Spinal cord (tissue), 10 donors: Measurements from ENCODE around the gene MACC1. TPM values are rescaled to one million over a fixed set of nuclear protein-coding genes. Genes with fewer than 3 reads are reported as not detected.
"Not testable (repeated sequence)": the region's sequence is repeated elsewhere in the genome, so short reads cannot be mapped to it uniquely, and the experiment has no call there.

Experiments used
- DNase-seq, 6 donors: peaks; one replicate each; pipeline versions ENCODE4 v3.0.0 to v3.0.0-alpha.2; 2013 to 2015; ENCODE audit warnings: low spot score in 6 of 6, low read depth in 4 of 6
- H3K27ac ChIP-seq: one replicate; pipeline ENCODE4 v1.5.1; 2013; ENCODE audit warnings: low read depth, low read length, control low read depth
- H3K27me3 ChIP-seq: one replicate; pipeline ENCODE4 v1.6.1; 2013; ENCODE audit warnings: low read length; ENCODE audit not compliant: control insufficient read depth, insufficient read depth
- H3K36me3 ChIP-seq: one replicate; pipeline ENCODE4 v1.6.1; 2013; ENCODE audit warnings: low read length; ENCODE audit not compliant: control insufficient read depth, insufficient read depth
- H3K4me1 ChIP-seq: one replicate; pipeline ENCODE4 v1.6.1; 2013; ENCODE audit warnings: low read length; ENCODE audit not compliant: control insufficient read depth, insufficient read depth
- H3K4me3 ChIP-seq: one replicate; pipeline ENCODE4 v1.5.1; 2013; ENCODE audit warnings: low read depth, low read length, control low read depth
- H3K9me3 ChIP-seq: one replicate; pipeline ENCODE4 v1.6.1; 2013; ENCODE audit warnings: low read length; ENCODE audit not compliant: control insufficient read depth, insufficient read depth
- WGBS: methylation state at CpG from one replicate; pipeline ENCODE4 v1.1.5; 2013; ENCODE audit warnings: missing lambda C conversion rate; ENCODE audit not compliant: insufficient coverage; 5-methylcytosine and 5-hydroxymethylcytosine counted together
- polyA plus RNA-seq, 2 donors: library from polyadenylated mRNA; unstranded; fragments of 120-200 nt; gene quantifications; one replicate each; pipeline ENCODE4 v1.2.1, GENCODE V29; 2013; ENCODE audit not compliant: insufficient read length in 2 of 2
- total RNA-seq, 2 donors: library from RNA; depleted of rRNA in 1 of 2; stranded (reverse); fragments of 120-200 nt in 1 of 2; fragments of >200 nt in 1 of 2; gene quantifications; one replicate each; pipeline versions ENCODE4 v1.2.3 to v1.2.4, GENCODE V29; 2013 to 2014
- donor health status: healthy.

The MACC1 gene
- total and polyA plus RNA-seq, 4 donors, result 0.14 to 0.28 (median 0.18) TPM

DNA sequence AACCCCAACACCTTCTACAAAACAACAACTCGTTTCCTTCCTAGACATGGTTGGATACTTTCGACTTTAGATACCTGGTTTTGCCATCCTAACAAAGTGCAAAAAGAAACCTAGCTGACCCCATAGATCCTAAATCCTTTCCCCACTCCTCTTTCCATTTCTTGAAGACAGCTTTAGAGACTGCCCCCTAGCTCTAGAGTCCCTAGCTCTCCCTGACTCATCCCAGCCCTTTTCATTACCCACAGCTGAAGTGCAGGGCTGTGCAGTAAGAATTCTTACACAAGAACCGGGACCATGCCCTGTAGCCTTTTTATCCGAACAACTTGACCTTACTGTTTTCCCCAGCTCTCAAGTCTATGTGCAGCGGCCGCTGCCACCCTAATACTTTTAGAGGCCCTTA lies 93.1 kb downstream of the MACC1 start:
- not testable (repeated sequence) for H3K27me3 ChIP-seq, H3K4me3 ChIP-seq, DNase-seq, H3K4me1 ChIP-seq, H3K9me3 ChIP-seq, H3K27ac ChIP-seq, H3K36me3 ChIP-seq
- 88% methylated on average over 6 of the region's 6 CpGs for WGBS

DNA sequence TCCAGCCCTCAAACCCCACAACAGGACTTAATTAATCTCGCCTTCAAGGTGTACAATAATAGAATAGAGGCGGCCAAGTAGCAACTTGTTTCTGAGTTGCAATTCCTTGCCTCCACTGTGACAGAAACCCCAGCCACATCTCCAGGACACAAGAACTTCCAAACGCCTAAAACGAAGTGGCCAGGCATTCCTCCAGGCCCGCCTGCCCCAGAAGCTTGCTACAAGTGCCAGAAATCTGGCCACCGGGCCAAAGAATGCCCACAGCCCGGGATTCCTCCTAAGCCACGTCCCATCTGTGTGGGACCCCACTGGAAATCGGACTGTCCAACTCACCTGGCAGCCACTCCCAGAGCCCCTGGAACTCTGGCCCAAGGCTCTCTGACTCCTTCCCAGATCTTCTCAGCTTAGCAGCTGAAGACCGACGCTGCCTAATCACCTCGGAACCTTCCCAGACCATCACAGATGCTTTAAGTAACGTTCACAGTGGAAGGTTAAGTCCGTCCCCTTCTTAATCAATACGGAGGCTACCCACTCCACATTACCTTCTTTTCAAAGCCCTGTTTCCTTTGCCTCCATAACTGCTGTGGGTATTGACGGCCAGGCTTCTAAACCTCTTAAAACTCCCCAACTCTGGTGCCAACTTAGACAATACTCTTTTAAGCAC lies 94.4 kb downstream of the MACC1 start:
- not testable (repeated sequence) for DNase-seq, H3K9me3 ChIP-seq, H3K27me3 ChIP-seq, H3K36me3 ChIP-seq, H3K27ac ChIP-seq, H3K4me1 ChIP-seq, H3K4me3 ChIP-seq
- WGBS, result 90% methylated on average over 13 of the region's 16 CpGs

DNA sequence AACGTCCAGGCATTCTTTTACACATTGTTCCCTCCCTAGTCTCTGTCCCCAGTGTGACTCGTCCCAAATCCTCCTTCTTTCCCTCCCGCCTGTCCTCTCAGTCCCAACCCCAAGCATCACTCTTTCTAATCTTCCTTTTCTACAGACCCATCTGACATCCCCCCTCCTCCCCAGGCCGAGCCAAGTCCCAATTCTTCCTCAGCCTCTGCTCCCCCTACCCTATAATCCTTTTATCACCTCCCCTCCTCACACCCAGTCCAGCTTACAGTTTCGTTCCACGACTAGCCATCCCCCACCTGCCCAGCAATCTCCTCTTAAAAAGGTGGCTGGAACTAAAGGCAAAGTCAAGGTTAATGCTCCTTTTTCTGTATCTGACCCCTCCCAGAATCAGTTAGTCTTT lies 95.1 kb downstream of the MACC1 start:
- Histone ChIP-seq H3K27me3 (no peaks in the 10 kb centered on the region), H3K4me1 (no peaks in the 10 kb centered on the region), H3K4me3 (no peak overlapping the region), H3K36me3 (no peaks in the 10 kb centered on the region), H3K9me3 (no peaks in the 10 kb centered on the region), H3K27ac (no peak overlapping the region)
- WGBS, result 86% methylated on average over 6 of the region's 6 CpGs
- no peak for DNase-seq

DNA sequence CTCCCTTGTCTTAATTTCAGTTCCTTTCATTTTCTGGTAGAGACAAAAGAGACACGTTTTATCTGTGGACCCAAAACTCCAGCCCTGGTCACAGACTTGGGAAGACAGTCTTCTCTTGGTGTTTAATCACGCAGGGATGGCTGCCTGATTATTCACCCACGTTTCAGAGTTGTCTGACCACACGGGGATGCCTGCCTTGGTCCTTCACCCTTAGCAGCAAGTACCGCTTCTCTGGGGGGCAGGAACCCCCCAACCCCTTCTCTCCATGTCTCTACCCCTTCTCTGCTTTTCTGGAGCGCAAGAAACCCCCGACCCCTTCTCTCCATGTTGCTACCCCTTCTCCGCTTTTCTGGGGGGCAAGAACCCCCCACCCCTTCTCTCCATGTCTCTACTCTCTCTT lies 95.8 kb downstream of the MACC1 start:
- no peaks in the 10 kb centered on the region for H3K27me3 ChIP-seq
- no peaks in the 10 kb centered on the region for H3K9me3 ChIP-seq
- no peak for DNase-seq
- H3K4me1 ChIP-seq, result no peaks in the 10 kb centered on the region
- no peaks in the 10 kb centered on the region for H3K36me3 ChIP-seq
- WGBS, result 84% methylated on average over 8 of the region's 8 CpGs
- H3K27ac ChIP-seq, result no peak overlapping the region
- no peak overlapping the region for H3K4me3 ChIP-seq

DNA sequence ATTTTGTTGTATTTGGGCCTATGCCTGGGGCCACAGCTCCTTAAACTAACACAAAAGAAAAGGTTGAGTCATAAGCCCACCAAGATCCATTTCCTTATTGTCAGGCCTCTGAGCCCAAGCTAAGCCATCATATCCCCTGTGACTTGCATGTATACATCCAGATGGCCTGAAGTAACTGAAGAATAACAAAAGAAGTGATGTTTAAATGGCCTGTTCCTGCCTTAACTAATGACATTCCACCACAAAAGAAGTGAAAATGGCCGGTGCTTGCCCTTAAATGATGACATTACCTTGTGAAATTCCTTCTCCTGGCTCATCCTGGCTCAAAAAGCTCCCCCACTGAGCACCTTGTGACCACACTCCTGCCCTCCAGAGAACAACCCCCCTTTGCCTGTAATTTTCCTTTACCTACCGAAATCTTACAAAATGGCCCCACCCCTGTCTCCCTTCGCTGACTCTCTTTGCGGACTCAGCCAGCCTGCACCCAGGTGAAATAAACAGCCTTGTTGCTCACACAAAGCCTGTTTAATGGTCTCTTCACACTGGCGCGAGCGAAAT lies 96.5 kb downstream of the MACC1 start:
- not testable (repeated sequence) for H3K36me3 ChIP-seq, H3K27ac ChIP-seq, H3K9me3 ChIP-seq, H3K4me3 ChIP-seq, DNase-seq, H3K27me3 ChIP-seq, H3K4me1 ChIP-seq
- WGBS, result 72% methylated on average over 7 of the region's 7 CpGs

DNA sequence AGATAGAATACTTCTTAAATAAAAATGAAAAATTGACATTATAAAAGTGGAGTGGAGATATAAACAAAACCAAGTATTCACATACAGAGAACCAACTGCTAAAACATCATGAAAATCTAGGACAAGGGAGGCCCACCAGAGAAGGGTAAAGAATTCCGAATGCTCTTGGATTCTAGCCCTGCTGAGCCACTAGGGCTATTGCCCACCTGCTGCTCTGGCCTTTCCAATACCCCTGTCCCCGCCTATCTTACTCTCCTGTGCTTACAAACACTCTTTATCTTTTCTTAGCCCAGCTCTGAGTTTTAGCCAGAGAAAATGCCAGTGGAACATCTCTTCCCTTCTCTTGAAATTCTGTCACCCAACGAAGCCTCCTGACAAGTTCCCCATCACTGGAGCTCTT lies 100.3 kb downstream of the MACC1 start:
- WGBS, result 63% methylated on average over 3 of the region's 3 CpGs
- Histone ChIP-seq H3K4me3 (no peak overlapping the region), H3K9me3 (no peaks in the 10 kb centered on the region), H3K36me3 (no peaks in the 10 kb centered on the region), H3K27me3 (no peaks in the 10 kb centered on the region), H3K27ac (no peak overlapping the region), H3K4me1 (no peaks in the 10 kb centered on the region)
- DNase-seq, result no peak

DNA sequence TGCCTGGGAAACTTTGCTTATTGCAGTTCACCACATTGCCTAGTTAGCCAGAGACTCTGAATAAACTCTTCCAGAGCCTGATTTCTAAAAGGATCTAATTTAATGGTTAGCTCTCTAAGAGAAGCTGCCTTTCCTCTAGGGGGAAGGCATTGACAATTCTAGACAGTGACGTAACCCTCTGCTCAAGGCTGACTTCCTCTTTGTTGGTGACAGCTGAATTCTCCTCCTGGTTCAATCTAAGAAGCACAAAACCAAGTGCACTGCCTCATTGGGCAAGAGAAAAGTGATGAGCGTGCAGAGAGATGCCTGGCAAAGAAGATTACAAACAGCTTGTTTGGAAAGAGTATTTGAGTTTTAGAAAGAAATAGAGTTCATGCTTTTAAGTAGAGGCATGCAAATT lies 102.7 kb downstream of the MACC1 start:
- Histone ChIP-seq H3K4me3 (no peak overlapping the region), H3K27ac (no peak overlapping the region), H3K27me3 (no peaks in the 10 kb centered on the region), H3K4me1 (no peaks in the 10 kb centered on the region), H3K9me3 (no peaks in the 10 kb centered on the region), H3K36me3 (no peaks in the 10 kb centered on the region)
- 50% methylated on average over 1 of the region's 2 CpGs for WGBS
- DNase-seq, result peak in 2 of 6 donors; percentile 31 to 33

DNA sequence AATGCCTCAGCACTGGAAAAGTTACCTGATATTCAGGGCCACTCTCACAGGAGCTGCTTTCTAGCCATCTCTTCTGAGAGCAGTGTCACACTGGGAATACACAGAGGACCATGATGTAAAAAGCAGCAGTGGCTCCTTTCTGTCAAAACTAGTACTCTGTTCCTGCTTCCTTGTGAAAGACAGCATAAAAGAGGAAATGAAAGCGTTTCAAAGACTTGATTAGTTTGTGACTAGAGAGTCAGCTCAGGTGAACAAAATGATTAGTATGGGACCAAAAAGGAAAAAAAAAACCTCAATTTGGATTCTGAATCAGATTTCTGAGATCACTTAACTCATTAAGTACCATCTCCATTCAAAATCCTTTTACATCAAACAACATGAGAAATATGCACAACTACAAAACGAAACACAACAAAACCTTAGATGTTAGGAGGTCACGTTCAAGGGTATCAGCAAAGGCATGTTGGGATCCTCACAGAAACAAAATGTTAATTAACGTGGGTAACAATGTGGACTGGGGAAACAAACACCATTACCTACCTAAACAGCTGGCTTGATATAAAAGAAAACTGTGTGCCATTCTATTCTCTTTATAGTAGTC lies 103.7 kb downstream of the MACC1 start:
- Histone ChIP-seq H3K4me3 (no peak overlapping the region), H3K27ac (no peak overlapping the region), H3K9me3 (no peaks in the 10 kb centered on the region), H3K27me3 (no peaks in the 10 kb centered on the region), H3K4me1 (no peaks in the 10 kb centered on the region), H3K36me3 (no peaks in the 10 kb centered on the region)
- no peak for DNase-seq
- no CpG with 5 or more reads among the region's 4 CpGs for WGBS

DNA sequence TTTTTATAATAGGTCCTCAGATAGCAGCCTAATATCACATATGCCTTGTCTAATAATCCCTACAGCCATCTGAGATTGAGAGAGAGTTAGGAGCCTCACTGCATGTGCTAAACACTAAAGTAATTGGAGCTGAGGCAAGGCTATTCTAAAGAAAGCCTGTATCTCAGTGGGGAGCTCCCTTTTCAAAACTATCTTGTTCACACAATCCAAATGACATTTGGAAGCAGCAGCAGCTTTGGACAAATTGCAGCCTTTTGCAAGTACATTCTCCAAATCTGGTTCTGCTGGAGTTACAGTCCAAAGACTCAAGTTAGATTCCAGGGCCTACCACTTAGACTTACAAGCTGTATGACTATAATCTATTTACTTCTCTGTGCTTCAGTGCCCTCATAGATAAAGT lies 104.5 kb downstream of the MACC1 start:
- Histone ChIP-seq H3K4me1 (no peaks in the 10 kb centered on the region), H3K27me3 (no peaks in the 10 kb centered on the region), H3K36me3 (no peaks in the 10 kb centered on the region), H3K9me3 (no peaks in the 10 kb centered on the region), H3K4me3 (no peak overlapping the region), H3K27ac (no peak overlapping the region)
- DNase-seq, result peak in 2 of 6 donors; percentile 57 to 61
